NCI-H1092 treated with DMSO at 0.1 percent for 48 hours (cell line): ENCODE data around the gene IL6ST.

Experiments
- DNase-seq: peaks from one replicate; lab custom pipeline; 2025; lab: John Stamatoyannopoulos, UW

Gene IL6ST

DNA sequence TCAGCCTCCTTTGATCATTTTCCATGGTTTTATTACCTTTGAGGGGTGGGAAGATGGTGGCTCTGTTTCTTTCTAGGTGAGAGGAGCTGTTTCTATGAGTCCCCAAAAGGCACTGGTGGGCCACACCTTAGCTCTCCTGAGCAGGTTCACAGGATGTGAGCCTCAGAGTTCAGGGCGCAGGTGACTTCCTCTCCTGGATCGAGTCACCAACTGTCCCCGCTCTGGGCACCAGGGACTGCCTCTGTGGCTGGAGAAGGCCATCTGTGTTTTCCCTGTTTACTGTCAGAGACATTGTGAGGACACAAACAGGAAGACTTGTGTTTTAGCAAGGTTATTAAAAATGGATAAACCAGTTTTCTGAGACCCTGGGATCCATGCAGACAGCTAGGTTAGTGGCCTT, 75.1 kb downstream of the IL6ST start:
- no peak for DNase-seq

DNA sequence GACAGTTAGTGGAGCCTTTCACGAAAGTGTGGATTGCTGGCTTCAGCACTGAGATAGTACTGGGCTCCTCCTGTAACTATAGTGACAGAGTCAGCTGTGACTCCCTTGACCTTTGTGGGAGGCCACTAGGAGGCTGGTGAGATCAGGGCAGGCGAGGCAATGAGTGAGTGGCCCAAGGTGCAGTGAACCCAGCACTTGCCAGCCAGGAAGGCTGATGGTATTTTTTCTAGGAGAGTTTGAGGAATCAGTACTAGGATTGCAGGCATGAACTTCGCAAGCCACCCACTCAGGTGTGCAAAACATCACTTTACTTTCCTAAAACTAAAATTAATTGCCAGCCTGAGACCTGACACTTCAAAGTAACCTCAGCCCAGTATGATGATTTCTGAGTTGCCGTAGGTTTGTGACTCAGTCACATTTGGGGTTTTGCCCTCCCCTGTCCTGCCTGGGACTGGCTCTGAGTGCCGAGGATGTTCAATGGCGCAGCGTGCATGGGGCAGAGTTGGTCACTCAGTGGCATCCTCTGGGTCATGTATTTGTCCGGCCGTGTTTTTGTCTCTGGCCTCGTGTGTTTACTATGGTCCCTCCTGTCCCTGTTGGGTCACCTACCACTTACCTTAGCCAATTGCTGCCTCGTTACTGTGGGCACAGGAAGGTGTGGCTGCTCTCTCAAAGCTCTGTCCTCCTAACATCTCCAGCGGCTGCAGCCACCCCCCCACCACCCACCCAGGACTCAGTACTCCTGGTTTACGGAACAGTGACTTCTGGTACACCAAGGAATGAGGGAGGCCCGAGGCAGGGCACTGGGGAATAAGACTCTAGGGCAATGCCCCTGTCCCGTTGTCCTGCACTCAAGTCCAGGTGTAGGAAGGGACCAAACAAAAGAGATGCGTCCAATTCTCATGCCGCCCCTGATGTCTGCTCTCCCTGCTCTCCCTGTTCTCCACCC, 76.4 kb downstream of the IL6ST start:
- no peak for DNase-seq

DNA sequence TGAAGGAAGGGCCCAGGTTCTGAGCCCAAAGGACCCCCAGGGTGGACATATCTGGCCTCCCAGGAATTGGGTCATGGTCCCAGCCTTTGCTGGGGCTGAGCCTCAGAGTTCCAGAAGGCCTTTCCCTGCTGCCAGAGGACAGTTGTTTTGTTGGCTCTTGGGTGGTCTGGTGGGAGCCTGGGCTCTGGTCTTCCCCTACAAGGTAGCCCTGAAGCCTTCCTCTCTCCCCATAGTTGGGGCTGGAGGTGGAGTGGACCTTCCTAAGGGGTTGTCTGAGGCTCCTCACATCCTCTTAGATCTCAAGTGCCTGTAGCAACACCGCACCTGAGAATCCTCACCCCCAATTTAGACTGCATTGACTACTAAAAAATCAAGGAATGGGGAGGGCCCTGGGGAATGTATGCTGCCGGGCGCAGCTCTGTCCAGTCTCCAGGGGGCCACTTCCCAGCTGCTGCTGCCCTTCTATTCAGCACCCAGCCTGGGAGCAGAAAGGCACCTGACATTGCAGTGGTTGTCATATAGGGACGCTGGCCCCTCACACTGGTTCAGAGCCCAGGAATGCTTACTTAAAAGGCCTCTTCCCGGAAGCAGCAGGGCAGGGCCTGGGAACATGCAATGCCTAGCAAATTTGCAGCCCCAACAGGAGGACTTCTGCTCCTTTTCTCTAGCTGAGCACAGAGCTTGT, 77.2 kb downstream of the IL6ST start:
- DNase-seq = no peak

DNA sequence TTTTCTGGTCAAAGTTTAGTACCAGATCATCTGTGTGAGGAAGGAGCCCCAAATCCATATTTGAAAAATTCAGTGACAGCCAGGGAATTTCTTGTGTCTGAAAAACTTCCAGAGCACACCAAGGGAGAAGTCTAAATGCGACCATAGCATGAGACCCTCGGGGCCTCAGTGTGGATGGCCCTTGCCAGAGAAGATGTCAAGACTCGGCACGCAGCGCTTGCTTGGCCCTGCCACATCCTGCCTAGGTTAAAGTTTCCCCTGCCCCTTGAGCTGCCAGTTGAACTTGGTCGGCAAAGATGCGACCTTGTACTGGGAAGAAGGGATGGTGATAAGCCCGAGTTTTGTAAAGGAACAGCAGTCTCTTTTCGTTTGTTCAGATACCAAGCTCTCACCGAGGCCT, 77.8 kb downstream of the IL6ST start:
- DNase-seq = no peak

DNA sequence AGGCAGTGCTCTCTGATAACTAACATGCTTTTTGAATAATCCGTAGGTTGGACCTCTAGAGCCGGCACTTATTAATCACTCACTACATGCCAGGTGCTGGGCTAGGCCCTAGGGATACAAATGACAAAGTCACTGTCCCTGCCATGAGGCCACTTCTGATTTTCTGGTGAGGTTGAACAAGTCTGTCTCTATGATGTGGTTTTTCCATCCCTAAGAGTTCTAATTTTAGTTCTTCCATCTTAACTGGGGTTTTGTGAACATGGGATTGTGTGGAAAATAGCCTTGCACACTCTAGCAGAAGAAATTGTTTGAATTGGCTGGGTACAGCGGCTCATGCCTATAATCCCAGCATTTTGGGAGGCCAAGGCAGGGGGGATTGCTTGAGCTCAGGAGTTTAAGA, 79.0 kb downstream of the IL6ST start:
- DNase-seq = no peak

DNA sequence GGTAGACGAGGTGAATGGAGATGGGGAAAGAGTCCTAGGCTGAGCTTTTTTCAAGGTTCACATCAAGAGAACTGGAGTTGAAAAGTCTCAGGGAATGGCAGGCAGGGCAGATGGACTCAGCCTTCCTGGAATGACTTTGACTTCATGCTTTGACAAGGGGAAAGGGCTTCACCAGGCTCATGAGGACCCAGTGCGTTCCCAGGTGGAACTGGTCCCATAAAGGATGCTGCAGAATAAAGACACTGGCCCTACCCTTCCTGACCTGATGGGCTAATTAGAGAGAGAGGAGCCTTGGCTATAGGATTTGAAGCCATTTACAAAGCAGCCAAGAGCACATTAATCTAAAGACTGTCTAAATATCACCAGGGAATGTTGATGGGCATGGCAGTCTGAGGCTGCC, 79.8 kb downstream of the IL6ST start:
- DNase-seq = no peak

DNA sequence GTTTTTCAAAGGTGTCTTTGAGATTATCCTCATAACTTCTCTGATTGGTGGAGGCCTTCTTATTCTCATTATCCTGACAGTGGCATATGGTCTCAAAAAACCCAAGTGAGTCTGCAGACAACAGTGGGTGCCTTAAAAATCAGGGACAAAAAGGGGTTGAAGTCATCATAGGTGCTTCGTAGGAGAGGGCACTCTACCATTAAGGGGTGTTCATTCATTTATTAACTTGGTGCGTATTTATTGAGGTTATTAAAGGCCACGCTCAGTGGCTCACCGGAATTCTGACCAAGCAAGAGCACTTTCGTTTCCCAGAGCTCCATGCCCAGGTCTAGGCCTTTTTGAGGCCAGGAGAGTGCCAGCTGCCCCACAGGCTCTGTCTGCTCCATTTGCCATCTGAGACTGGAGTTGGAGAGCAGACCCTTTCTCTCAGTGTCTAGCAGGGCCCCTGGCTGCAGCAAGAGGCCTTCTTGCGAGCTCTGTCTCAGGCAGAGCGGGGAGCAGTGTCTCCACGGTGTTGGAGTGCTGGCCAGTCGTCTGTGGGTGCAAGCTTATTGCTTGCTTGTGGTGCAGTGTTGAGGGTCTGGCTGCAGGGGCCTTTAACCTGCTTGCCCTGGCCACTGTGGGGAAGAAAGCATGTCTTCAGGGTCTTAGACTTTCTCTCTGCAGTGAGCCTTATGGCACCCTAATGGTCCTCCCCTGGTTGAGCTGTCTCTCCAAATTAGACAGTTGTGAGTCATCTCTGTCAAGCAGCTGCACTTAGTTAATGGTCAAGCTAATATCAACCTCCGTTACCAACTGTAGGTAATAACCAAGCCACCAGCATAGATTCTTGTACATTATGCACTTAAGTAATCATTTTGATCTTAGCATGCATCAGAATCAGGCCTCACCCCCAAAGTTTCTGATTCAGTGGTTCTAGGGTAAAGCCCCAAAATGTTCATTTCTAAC, 81.0 kb downstream of the IL6ST start:
- no peak for DNase-seq

DNA sequence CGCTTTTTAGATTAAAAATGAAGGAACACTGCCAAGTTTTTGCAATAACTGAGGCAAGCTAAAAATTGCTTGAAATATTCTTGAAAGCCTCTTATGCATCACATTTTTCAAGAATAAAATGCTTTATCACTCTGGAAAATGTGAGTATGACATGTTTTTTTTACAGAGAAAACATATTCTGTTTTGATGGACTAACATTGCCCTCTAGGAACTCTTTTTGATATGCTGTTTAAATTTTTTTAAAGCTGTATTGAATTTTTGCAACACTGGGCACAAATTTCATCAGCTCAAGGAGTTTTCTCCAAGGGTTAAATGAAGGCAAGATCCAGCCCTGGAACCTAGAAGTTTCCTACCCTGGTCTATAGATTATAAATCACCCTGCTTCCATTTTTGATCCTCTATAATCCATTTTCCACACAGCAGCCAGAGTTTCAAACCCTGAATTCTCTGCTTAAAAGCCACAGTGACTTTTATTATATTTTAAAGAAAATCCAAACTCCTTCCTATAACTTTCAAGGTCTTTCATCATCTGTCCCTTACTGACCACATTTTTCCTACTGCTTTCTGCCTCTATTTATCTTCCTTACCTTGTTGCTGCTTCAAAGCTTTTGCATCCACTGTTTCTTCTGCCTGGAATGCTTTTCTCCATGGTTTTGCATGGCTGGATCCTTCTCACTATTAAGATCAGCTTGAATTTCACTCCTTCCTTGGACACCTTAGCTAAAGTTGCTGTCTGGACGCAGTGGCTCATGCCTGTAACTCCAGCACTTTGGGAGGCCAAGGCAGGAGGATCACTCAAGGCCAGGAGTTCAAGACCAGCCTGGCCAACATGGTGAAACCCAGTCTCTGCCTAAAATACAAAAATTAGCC, 82.7 kb downstream of the IL6ST start:
- no peak for DNase-seq

DNA sequence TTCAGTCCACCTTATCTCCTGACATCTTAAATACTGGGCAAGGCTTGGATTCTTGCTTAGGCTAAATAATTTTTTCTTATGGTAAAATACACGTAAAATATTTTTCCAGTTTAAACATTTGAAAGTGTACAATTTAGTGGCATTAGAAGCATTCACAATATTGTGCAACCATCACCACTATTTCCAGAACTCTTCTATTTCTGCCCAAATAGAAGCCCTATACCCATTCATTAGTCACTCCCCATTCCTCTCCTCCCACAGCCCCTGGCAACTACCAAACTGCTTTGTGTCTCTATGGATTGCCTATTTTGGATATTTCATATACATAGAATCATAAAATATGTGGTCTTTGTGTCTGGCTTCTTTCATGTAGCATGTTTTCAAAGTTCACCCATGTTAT, 86.0 kb downstream of the IL6ST start:
- DNase-seq = no peak

DNA sequence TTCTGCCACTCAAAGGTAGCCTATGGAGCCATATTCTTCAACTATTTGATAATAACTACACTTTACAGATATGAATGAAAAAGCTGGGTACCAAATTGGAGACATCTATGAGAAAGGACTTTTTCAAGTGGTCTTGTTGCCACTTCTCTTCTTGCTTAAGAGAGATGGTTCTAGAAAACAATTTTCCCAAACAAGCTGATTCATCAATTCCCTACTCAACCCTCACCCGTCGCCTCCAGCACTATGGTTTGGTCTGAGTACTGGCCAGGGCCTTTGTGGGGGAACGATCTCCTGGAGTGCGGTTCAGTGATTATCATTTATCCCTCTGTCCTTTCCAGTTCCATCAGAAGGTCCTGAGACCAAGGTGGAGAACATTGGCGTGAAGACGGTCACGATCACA, 86.8 kb downstream of the IL6ST start:
- DNase-seq = no peak

DNA sequence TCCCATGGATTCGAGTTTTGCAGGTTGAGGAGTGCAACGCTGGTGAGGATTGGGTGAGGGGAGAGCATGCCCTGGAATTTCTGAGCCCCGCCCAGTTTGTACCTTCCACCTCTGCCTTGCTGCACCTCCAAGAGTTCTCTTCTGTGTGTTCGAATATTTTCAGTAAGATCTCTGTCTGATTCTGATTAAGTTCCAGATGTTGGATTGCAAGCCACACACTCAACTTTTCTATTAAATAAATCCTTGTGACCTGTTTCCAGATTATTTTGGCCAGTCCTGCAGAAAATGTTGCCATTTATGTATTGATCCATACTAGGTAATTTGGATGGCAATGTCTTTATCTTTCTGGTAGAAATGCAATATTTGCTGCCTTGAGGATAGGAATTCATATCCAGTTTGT, 89.5 kb downstream of the IL6ST start:
- no peak for DNase-seq

DNA sequence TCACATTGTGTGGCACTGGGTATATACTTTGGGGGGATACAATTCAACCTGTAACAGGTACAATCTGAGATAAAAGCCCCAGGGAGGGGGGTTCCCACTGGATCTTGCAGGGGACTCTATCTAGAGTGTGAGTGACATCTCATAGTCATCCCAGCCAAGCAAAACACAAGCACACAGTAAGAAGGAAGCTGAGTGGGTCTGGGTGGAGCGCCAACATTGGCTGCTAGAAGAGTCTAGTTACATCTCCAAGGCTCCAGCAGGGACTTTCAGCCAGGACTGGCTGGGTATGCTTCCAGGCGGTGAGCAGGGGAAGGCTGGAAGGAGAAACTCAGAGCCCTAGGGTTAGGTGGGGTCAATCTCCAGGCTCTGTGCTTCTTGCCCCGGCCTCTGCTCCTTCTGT, 90.6 kb downstream of the IL6ST start:
- no peak for DNase-seq

DNA sequence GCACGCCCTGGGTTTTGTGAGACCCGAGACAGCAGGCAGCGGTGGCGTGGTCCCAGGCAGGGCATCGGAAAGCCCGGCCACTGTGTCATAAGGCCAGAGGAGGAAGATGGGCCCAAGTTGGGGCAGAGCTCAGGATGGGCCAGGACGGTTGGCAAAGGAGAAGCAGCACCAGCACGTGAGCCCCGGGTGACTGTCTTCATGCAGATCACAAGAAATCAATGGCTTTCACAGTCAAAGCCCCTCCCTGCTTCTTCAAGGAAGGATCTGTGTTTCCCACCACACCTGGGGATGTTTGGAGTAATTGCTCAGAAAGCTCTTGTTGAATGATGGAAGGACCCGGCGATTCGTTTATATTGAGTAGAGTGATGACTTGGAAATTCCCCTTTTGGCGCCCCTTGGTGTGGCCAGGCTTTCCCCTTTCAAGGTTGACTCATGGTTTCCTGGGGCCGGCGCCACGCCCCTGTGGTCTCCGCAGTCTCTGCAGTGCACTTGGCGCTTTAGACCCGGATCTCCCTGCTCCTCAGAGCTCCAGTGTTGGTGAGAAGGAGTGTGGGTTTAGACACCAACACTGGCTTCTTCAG, 91.6 kb downstream of the IL6ST start:
- no peak for DNase-seq

DNA sequence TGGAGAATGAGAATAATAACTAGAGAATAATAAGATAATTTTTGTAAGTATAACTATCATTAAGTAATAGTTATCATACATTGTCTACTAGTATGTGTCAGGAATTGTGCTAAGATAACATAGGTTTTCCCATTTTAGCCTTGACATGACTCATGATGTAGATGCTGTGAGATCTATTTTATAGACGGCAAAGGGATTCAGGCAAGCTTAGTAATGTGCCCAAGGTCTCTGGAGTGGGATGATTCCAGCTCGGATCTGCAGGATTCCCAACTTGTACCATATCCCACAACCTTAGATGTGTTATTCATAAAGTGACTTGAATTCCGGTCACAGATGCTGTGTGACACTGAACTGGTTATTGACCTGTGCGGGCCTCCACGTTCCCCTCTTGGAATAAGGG, 92.1 kb downstream of the IL6ST start:
- no peak for DNase-seq

DNA sequence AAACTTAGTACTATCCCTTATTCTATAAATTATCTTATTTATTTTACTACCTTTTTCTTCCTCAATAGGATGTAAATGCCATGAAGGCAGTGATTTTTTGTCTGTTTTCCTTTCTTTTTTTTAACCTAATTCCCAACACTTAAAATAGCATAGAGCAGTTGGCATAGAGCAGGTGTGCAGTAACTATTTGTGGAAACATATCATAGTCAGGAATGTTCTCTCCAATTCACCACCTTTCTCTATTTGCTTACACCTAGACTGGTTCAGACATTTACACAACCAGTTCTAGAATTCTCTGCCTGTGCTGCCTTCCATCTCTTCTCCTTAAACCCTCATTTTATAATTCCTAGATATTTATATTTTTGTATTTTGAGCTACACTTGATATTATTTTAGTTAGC, 94.0 kb downstream of the IL6ST start:
- no peak for DNase-seq

DNA sequence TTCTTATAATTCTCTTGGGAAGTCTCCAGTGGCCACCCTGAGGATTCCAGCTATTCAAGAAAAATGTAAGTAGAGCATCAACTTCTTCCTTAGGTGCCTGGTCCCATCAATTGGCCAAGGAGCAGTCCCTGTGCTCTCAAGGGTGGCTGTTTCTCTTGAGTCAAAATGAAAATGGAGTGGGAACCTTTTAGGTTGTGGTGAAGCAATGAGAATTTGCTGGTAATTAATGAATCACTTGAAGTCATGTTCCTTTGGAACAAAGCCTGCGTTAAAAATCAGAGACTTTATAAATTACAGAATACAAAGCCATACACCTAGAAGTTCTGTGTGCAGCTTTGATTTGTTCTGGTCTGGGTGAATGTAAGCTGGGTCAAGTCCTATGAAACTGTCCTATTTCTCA, 94.7 kb downstream of the IL6ST start:
- DNase-seq = no peak

DNA sequence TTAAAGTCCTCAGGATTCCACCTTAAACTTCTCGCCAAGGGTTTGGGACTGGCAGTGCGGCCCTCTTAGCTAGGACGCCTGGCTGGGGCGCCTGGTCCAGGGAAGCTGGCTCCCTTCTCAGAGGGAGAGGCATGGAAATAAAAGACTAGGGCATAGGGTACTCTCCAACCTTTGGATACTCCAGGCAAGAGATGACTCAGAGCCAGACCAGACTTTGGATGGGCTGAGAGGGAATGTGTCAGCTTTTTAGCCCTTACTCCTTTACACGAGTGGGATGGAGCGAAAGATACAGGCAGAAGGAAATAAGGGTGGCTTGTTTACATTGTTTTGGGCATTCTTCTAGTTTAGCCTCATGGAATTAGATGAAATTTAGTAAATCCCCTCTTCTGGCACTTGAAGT, 95.4 kb downstream of the IL6ST start:
- no peak for DNase-seq

DNA sequence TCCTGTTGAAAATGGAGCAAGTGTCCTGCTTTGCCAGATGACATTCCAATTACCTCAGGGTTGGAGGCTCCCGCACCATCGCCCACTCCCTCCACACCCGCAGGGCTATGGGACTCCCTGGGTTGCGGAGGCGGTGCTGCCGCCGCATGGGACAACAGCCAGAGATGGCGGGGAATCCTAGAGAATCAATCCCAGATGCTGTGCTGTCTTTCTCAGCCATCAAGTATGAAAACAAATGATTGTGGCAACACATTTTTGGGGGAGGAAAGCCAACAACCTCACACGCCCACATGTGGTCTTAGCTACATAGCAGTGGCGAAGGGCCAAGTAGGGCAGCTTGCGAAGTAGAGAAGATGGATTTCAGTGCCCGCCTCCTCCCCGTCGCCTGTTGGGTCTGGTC, 96.9 kb downstream of the IL6ST start:
- no peak for DNase-seq

DNA sequence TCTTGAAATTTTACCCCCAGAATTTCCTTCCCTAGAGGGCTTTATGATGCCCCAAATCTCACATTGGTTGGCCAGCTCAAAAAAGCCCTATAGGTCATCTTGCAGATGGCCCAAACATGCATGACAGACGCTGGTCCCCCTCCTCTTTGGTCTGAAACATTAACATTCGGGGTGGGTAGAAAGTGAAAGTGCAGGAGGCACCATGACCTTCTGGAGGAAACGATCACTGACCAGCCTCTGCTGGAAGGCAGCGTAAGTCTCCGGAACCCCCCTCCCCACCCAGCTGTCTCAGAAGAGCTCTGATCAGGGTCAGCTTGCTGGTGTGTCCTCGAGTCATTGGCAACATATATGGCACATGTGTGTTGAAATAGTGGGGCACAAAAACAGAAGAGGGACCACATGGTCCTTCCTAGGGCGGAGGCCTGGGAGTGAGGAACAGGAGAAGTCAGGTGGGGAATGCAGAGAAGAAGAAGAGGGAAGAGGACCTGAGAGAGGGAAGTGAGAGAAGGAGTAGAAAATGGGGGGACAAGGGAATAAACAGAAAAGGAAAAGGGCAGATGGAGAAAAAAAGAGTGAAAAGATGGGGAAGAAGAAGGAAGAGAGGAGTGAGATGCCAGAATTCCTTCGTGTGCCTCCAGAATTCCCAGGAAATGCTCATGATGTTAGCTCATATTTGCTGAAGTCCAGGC, 97.4 kb downstream of the IL6ST start:
- DNase-seq = no peak

DNA sequence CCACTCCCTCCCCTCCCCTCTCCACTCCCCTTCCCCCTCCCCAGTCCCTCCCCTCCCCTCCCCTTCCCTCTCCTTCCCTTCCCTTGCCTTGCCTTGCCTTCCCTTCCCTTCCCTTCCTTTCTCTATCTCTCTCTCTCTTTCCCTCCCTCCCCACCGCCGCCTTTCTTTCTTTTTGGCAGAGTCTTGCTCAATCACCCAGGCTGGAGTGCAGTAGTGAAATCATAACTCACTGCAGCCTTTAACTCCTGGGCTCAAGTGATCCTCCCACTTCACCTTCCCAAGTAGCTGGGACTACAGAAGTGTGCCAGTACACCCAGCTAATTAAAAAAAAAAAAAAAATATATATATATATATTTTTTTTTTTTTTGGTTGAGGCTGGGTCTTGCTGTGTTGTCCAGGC, 98.1 kb downstream of the IL6ST start:
- no peak for DNase-seq
